HG03103 (cell line): ENCODE data around the gene LMX1B.

Experiments
- ATAC-seq: cut with Tn5 transposase; IDR thresholded peaks from one replicate; pipeline ENCODE4 v1.9.1; 2021; ENCODE audit warnings: low read depth; ENCODE audit not compliant: unreplicated experiment

LMX1B gene

GRCh38 chr9:126617003-126617822 lies 3.5 kb downstream of the LMX1B start:
- no peak for ATAC-seq

GRCh38 chr9:126617823-126618165 lies 4.1 kb downstream of the LMX1B start:
- no peak for ATAC-seq

GRCh38 chr9:126618190-126618584 lies 4.5 kb downstream of the LMX1B start:
- ATAC-seq: no peak

GRCh38 chr9:126618585-126619360 lies 5.0 kb downstream of the LMX1B start:
- no peak for ATAC-seq

- ATAC-seq: no peak
Measured at GRCh38 chr9:126619361-126620135, 5.8 kb downstream of the LMX1B start.

- no peak for ATAC-seq
Measured at GRCh38 chr9:126620478-126620877, 6.8 kb downstream of the LMX1B start.

- no peak for ATAC-seq
Measured at GRCh38 chr9:126621061-126621918, 7.6 kb downstream of the LMX1B start.

GRCh38 chr9:126621919-126622735 lies 8.4 kb downstream of the LMX1B start:
- no peak for ATAC-seq

GRCh38 chr9:126623314-126623666 lies 9.6 kb downstream of the LMX1B start:
- no peak for ATAC-seq

GRCh38 chr9:126623667-126624478 lies 10.1 kb downstream of the LMX1B start:
- ATAC-seq: no peak

GRCh38 chr9:126624479-126624826 lies 10.7 kb downstream of the LMX1B start:
- no peak for ATAC-seq

GRCh38 chr9:126624912-126625311 lies 11.2 kb downstream of the LMX1B start:
- ATAC-seq: no peak

GRCh38 chr9:126625329-126626126 lies 11.8 kb downstream of the LMX1B start:
- ATAC-seq: no peak

GRCh38 chr9:126626127-126626925 lies 12.6 kb downstream of the LMX1B start:
- ATAC-seq: no peak

GRCh38 chr9:126626926-126627233 lies 13.2 kb downstream of the LMX1B start:
- ATAC-seq: no peak

- no peak for ATAC-seq
Measured at GRCh38 chr9:126628146-126628545, 14.4 kb downstream of the LMX1B start.

GRCh38 chr9:126628969-126629674 lies 15.4 kb downstream of the LMX1B start:
- no peak for ATAC-seq
